WTC11 (cell line): ENCODE measurements around the gene PDGFRB. TPM values are rescaled to one million over a fixed set of nuclear protein-coding genes. Genes with fewer than 3 reads are reported as not detected.
A peak's percentile ranks its signal among the peaks of the same experiment; 100 is the strongest.

Source experiments
- ATAC-seq: fragments of 200-7000 bp; cut with Tn5 transposase; 2 replicates; pipeline ENCODE4 v1.10.0; 2021; ENCODE audit warnings: mild to moderate bottlenecking, moderate library complexity
- CTCF ChIA-PET: fragments of 300-600 bp; sonication (Branson Sonifier 250); formaldehyde crosslinking; loops from one replicate; lab custom pipeline; 2021; ENCODE audit warnings: antibody characterized with exemption; lab: Charles Lee
- POLR2A ChIA-PET: fragments of 350-600 bp; sonication (Branson Sonifier 250); formaldehyde crosslinking; loops from one replicate; lab custom pipeline; 2021; ENCODE audit warnings: antibody characterized with exemption; lab: Charles Lee
- DNase-seq: peaks from one replicate; pipeline ENCODE4 v3.0.0; 2021; ENCODE audit warnings: low spot score
- H3K27ac Mint-ChIP-seq: 2 replicates; pipeline ENCODE4 v1.8.0; 2021; ENCODE audit warnings: mixed read lengths
- H3K27me3 Mint-ChIP-seq: 2 replicates; pipeline ENCODE4 v1.8.0; 2021; ENCODE audit warnings: low read depth, mild to moderate bottlenecking, moderate library complexity, mixed read lengths
- H3K36me3 Mint-ChIP-seq: 2 replicates; pipeline ENCODE4 v1.8.0; 2021; ENCODE audit warnings: mixed read lengths
- H3K4me1 Mint-ChIP-seq: 2 replicates; pipeline ENCODE4 v1.8.0; 2022; ENCODE audit warnings: mixed read lengths
- H3K4me3 Mint-ChIP-seq: 2 replicates; pipeline ENCODE4 v1.8.0; 2021; ENCODE audit warnings: mild to moderate bottlenecking, moderate library complexity, mixed read lengths
- H3K9me3 Mint-ChIP-seq: 2 replicates; pipeline ENCODE4 v1.8.0; 2021; ENCODE audit warnings: mixed read lengths
- AFF4 ChIP-seq: sonication (generic); formaldehyde crosslinking; IDR thresholded peaks from 2 replicates; pipeline ENCODE4 v1.8.1; 2023; ENCODE audit warnings: mild to moderate bottlenecking, missing genetic modification reagents, borderline replicate concordance
- ARID4B ChIP-seq: sonication (generic); formaldehyde crosslinking; IDR thresholded peaks from 2 replicates; pipeline ENCODE4 v1.8.0; 2023; ENCODE audit warnings: missing genetic modification reagents, mild to moderate bottlenecking, borderline replicate concordance
- FOXJ3 ChIP-seq: sonication (generic); formaldehyde crosslinking; IDR thresholded peaks from 2 replicates; pipeline ENCODE4 v1.9.0; 2021; ENCODE audit warnings: missing genetic modification reagents, mild to moderate bottlenecking, borderline replicate concordance
- GABPB1 ChIP-seq: sonication (generic); formaldehyde crosslinking; IDR thresholded peaks from 2 replicates; pipeline ENCODE4 v1.8.1; 2023; ENCODE audit warnings: mild to moderate bottlenecking, missing genetic modification reagents
- GTF2I ChIP-seq: fragments of 250-450 bp; sonication (Bioruptor Pico); conservative IDR thresholded peaks from 2 replicates; pipeline ENCODE4 v1.4.0; 2021; ENCODE audit warnings: mild to moderate bottlenecking
- HMGXB4 ChIP-seq: sonication (generic); formaldehyde crosslinking; IDR thresholded peaks from 2 replicates; pipeline ENCODE4 v1.8.1; 2023; ENCODE audit warnings: mild to moderate bottlenecking, moderate library complexity, missing genetic modification reagents
- MXD4 ChIP-seq: fragments of 250-450 bp; sonication (Bioruptor Pico); IDR thresholded peaks from 2 replicates; pipeline ENCODE4 v1.8.0; 2021; ENCODE audit warnings: mild to moderate bottlenecking, moderate library complexity, borderline replicate concordance
- NFE2L1 ChIP-seq: sonication (generic); formaldehyde crosslinking; IDR thresholded peaks from 2 replicates; pipeline ENCODE4 v1.8.1; 2023; ENCODE audit warnings: missing genetic modification reagents
- NR3C1 ChIP-seq: sonication (generic); formaldehyde crosslinking; conservative IDR thresholded peaks from 2 replicates; pipeline ENCODE4 v1.8.1; 2023; ENCODE audit warnings: low read depth, mild to moderate bottlenecking, missing genetic modification reagents
- RELA ChIP-seq: sonication (generic); formaldehyde crosslinking; IDR thresholded peaks from 2 replicates; pipeline ENCODE4 v1.8.1; 2022; ENCODE audit warnings: missing genetic modification reagents, mild to moderate bottlenecking, borderline replicate concordance
- ZBTB43 ChIP-seq: sonication (generic); formaldehyde crosslinking; IDR thresholded peaks from 2 replicates; pipeline ENCODE4 v1.8.1; 2023; ENCODE audit warnings: mild to moderate bottlenecking, missing genetic modification reagents
- ZNF396 ChIP-seq: fragments of 250-450 bp; sonication (Bioruptor Pico); IDR thresholded peaks from 2 replicates; pipeline ENCODE4 v1.8.0; 2021; ENCODE audit warnings: mild to moderate bottlenecking, moderate library complexity, borderline replicate concordance
- ZNF512 ChIP-seq: sonication (generic); formaldehyde crosslinking; IDR thresholded peaks from 2 replicates; pipeline ENCODE4 v1.8.1; 2022; ENCODE audit warnings: missing genetic modification reagents, borderline replicate concordance
- total RNA-seq: library from RNA; stranded (reverse); gene quantifications from 3 replicates; pipeline ENCODE4 v1.2.3, GENCODE V29; 2021

The PDGFRB gene
- total RNA-seq, 1 experiment from 2014 or later, result 5.1 TPM

- no peak for DNase-seq
- H3K4me1 Mint-ChIP-seq, result peaks cover 28% of the 10 kb centered on the region
- H3K4me3 Mint-ChIP-seq, result peak overlapping the region; percentile 67
- peaks cover 10% of the 10 kb centered on the region for H3K27me3 Mint-ChIP-seq
- ATAC-seq, result no peak
- CTCF ChIA-PET, result interaction anchor here (0.6 to 3.9 kb wide), 9 partner anchors 11 to 194 kb away, joined by 4 to 20 read pairs (median 5); no protein-coding TSS in a partner anchor
- H3K27ac Mint-ChIP-seq, result peak overlapping the region; percentile 54; the same call in 1 of the 2 replicates
- H3K9me3 Mint-ChIP-seq, result no peaks in the 10 kb centered on the region
- H3K36me3 Mint-ChIP-seq, result no peaks in the 10 kb centered on the region
- POLR2A ChIA-PET, result interaction anchor here (0.7 kb wide), 1 partner anchor 20 kb away, joined by 5 read pairs; no protein-coding TSS in a partner anchor
- TF ChIP-seq AFF4 (CRISPR knock-in tag) (no peak), RELA (CRISPR knock-in tag) (no peak), GABPB1 (CRISPR knock-in tag) (no peak), MXD4 (CRISPR knock-in tag) (no peak), NR3C1 (no peak), ARID4B (CRISPR knock-in tag) (no peak), ZNF512 (CRISPR knock-in tag) (0 out of 2 replicates have a peak, but pooled peaks have one; percentile 41), ZNF396 (CRISPR knock-in tag) (no peak), ZBTB43 (CRISPR knock-in tag) (0 out of 2 replicates have a peak, but pooled peaks have one; percentile 31), NFE2L1 (CRISPR knock-in tag) (peak; percentile 44; the same call in 1 of the 2 replicates), GTF2I (CRISPR knock-in tag) (no peak), FOXJ3 (CRISPR knock-in tag) (no peak), HMGXB4 (no peak)
These were observed 353 bp upstream of the PDGFRB start for GRCh38 chr5:150156027-150156368.
